Hypothalamus (tissue), 51 donors: ENCODE measurements around the gene PCSK2.
A peak's percentile ranks its signal among the peaks of the same experiment; 100 is the strongest.

Experiments
- DNase-seq, 51 donors: peaks; one replicate each; lab custom pipeline; 2025; lab: John Stamatoyannopoulos, UW

The PCSK2 gene

GRCh38 chr20:17439616-17440296 lies 212.9 kb downstream of the PCSK2 start:
- DNase-seq = no peak

GRCh38 chr20:17441745-17442144 lies 214.9 kb downstream of the PCSK2 start:
- DNase-seq = no peak

- no peak for DNase-seq
Observed at GRCh38 chr20:17442588-17442987, 215.7 kb downstream of the PCSK2 start.

- no peak for DNase-seq
Observed at GRCh38 chr20:17443131-17443858, 216.5 kb downstream of the PCSK2 start.

GRCh38 chr20:17444091-17444490 lies 217.3 kb downstream of the PCSK2 start:
- DNase-seq = no peak

GRCh38 chr20:17445543-17445942 lies 218.7 kb downstream of the PCSK2 start:
- DNase-seq = peak in 1 of 51 donors; percentile 5

GRCh38 chr20:17446171-17446570 lies 219.3 kb downstream of the PCSK2 start:
- no peak for DNase-seq

- DNase-seq = no peak
Observed at GRCh38 chr20:17448071-17448470, 221.2 kb downstream of the PCSK2 start.

- DNase-seq = no peak
Observed at GRCh38 chr20:17449031-17449430, 222.2 kb downstream of the PCSK2 start.

- no peak for DNase-seq
Observed at GRCh38 chr20:17452441-17452840, 225.6 kb downstream of the PCSK2 start.

- no peak for DNase-seq
Observed at GRCh38 chr20:17453592-17453991, 226.8 kb downstream of the PCSK2 start.

GRCh38 chr20:17456279-17456678 lies 229.4 kb downstream of the PCSK2 start:
- peak in 1 of 51 donors; percentile 23 for DNase-seq

- peak in 3 of 51 donors; percentile 3 to 14 (median 9) for DNase-seq
Observed at GRCh38 chr20:17457079-17457478, 230.2 kb downstream of the PCSK2 start.

- DNase-seq = no peak
Observed at GRCh38 chr20:17457588-17458190, 230.8 kb downstream of the PCSK2 start.

- no peak for DNase-seq
Observed at GRCh38 chr20:17460119-17460518, 233.3 kb downstream of the PCSK2 start.

- DNase-seq = no peak
Observed at GRCh38 chr20:17461941-17462340, 235.1 kb downstream of the PCSK2 start.

- no peak for DNase-seq
Observed at GRCh38 chr20:17463711-17464110, 236.9 kb downstream of the PCSK2 start.

GRCh38 chr20:17465236-17465635 lies 238.4 kb downstream of the PCSK2 start:
- no peak for DNase-seq

GRCh38 chr20:17466641-17467040 lies 239.8 kb downstream of the PCSK2 start:
- DNase-seq = no peak

- no peak for DNase-seq
Observed at GRCh38 chr20:17467120-17467655, 240.3 kb downstream of the PCSK2 start.

GRCh38 chr20:17468073-17468840 lies 241.4 kb downstream of the PCSK2 start:
- no peak for DNase-seq
